KMS-11 (cell line): Measurements from ENCODE around the gene TBX21.

Experiments used
- H2AFZ ChIP-seq: fragments of 200-600 bp; sonication (generic); 2 replicates; pipeline ENCODE4 v1.6.1; 2016; ENCODE audit warnings: antibody characterized with exemption, mixed run types, low read depth
- H3K27ac ChIP-seq: fragments of 200-600 bp; sonication (generic); 2 replicates; pipeline ENCODE4 v1.6.1; 2016; ENCODE audit warnings: mild to moderate bottlenecking, mixed run types
- H3K27me3 ChIP-seq: fragments of 200-600 bp; sonication (generic); 2 replicates; pipeline ENCODE4 v1.6.1; 2017; ENCODE audit warnings: mild to moderate bottlenecking, low read depth, mixed run types, moderate library complexity; ENCODE audit not compliant: insufficient read depth
- H3K36me3 ChIP-seq: fragments of 200-600 bp; sonication (generic); 2 replicates; pipeline ENCODE4 v1.6.1; 2017; ENCODE audit warnings: mild to moderate bottlenecking, mixed run types; ENCODE audit not compliant: insufficient read depth
- H3K4me1 ChIP-seq: fragments of 200-600 bp; sonication (generic); 2 replicates; pipeline ENCODE4 v1.6.1; 2016; ENCODE audit warnings: mild to moderate bottlenecking, low read depth, mixed run types; ENCODE audit not compliant: poor library complexity, severe bottlenecking
- H3K4me2 ChIP-seq: fragments of 200-600 bp; sonication (generic); 2 replicates; pipeline ENCODE4 v1.7.0; 2016; ENCODE audit warnings: mild to moderate bottlenecking, mixed run types
- H3K4me3 ChIP-seq: fragments of 200-600 bp; sonication (generic); IDR thresholded peaks from 2 replicates; pipeline ENCODE4 v1.6.1; 2017; ENCODE audit warnings: low read depth, low read length, mixed read lengths; ENCODE audit not compliant: insufficient read depth
- H3K79me2 ChIP-seq: fragments of 200-600 bp; sonication (generic); 2 replicates; pipeline ENCODE4 v1.6.1; 2016; ENCODE audit warnings: low read depth, mixed run types; ENCODE audit not compliant: insufficient read depth
- H3K9ac ChIP-seq: fragments of 200-600 bp; sonication (generic); 2 replicates; pipeline ENCODE4 v1.6.1; 2016; ENCODE audit warnings: mild to moderate bottlenecking, mixed run types
- H4K20me1 ChIP-seq: fragments of 200-600 bp; sonication (generic); 2 replicates; pipeline ENCODE4 v1.6.1; 2016; ENCODE audit warnings: mild to moderate bottlenecking, mixed run types; ENCODE audit not compliant: insufficient read depth
- TF ChIP-seq, protein P1 (sequence below): fragments of 200-600 bp; sonication (generic); conservative IDR thresholded peaks from 2 replicates; pipeline ENCODE4 v1.6.1; 2017; ENCODE audit warnings: low read depth, mild to moderate bottlenecking, antibody characterized with exemption, low read length, moderate library complexity, mixed read lengths

Gene TBX21

GRCh38 chr17:47711366-47712099 lies 21.5 kb upstream of the TBX21 start:
- Histone ChIP-seq H3K4me2 (no peak overlapping the region), H3K9ac (no peak overlapping the region)
- TF ChIP-seq, protein P1, sequence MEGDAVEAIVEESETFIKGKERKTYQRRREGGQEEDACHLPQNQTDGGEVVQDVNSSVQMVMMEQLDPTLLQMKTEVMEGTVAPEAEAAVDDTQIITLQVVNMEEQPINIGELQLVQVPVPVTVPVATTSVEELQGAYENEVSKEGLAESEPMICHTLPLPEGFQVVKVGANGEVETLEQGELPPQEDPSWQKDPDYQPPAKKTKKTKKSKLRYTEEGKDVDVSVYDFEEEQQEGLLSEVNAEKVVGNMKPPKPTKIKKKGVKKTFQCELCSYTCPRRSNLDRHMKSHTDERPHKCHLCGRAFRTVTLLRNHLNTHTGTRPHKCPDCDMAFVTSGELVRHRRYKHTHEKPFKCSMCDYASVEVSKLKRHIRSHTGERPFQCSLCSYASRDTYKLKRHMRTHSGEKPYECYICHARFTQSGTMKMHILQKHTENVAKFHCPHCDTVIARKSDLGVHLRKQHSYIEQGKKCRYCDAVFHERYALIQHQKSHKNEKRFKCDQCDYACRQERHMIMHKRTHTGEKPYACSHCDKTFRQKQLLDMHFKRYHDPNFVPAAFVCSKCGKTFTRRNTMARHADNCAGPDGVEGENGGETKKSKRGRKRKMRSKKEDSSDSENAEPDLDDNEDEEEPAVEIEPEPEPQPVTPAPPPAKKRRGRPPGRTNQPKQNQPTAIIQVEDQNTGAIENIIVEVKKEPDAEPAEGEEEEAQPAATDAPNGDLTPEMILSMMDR, result no peak

DNA sequence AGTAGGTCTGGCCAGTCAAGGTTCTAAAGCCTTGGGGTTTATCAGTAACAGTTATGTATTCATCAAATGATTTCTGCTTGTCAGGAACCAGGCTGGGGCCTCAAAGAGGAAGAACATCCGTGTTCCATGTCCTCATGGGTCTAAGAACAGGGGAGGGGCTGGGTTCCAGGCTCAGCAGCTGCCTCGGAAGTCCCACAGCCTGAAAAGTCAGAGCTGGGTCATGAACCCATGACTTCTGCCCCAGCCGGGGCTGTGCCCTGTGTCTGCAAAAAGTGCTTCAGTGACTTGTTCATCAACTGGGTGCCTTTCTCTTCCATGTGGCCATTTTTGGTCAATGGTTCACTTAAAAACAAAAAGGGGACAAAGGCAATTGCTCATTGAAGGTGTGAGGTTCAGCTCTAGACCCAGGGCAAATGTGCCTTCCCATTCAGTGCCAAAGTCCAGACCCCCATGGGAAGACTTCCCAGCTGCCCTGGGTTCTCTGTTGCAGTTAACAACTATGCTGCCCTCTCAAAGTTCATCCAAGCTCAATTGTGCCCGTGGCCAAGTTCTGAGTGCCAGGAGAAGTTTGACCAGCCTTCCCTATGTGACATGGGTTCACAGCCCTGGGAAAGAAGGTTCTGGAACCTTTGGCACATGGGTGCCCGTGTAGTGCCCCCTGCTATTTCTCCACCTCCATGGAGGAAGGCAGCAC lies 20.6 kb upstream of the TBX21 start:
- H2AFZ ChIP-seq, result no peak overlapping the region
- no peak overlapping the region for H3K4me3 ChIP-seq
- no peaks in the 10 kb centered on the region; the same call in 1 of the 2 replicates for H3K27me3 ChIP-seq
- H3K36me3 ChIP-seq, result no peaks in the 10 kb centered on the region
- TF ChIP-seq, protein P1, result no peak
- no peak overlapping the region for H3K9ac ChIP-seq
- no peaks in the 10 kb centered on the region for H3K79me2 ChIP-seq
- no peaks in the 10 kb centered on the region for H4K20me1 ChIP-seq
- no peak overlapping the region for H3K4me2 ChIP-seq
- no peak overlapping the region for H3K27ac ChIP-seq
- H3K4me1 ChIP-seq, result peaks cover 15% of the 10 kb centered on the region

More at GRCh38 chr17:47711366-47712099, 21.5 kb upstream of the TBX21 start:
- H3K4me1 ChIP-seq, result peaks cover 16% of the 10 kb centered on the region
- H4K20me1 ChIP-seq, result no peaks in the 10 kb centered on the region
- H3K79me2 ChIP-seq, result no peaks in the 10 kb centered on the region
- no peak overlapping the region for H3K4me3 ChIP-seq
- H3K27me3 ChIP-seq, result no peaks in the 10 kb centered on the region; the same call in 1 of the 2 replicates
- no peak overlapping the region for H2AFZ ChIP-seq
- H3K36me3 ChIP-seq, result no peaks in the 10 kb centered on the region
- no peak overlapping the region for H3K27ac ChIP-seq

DNA sequence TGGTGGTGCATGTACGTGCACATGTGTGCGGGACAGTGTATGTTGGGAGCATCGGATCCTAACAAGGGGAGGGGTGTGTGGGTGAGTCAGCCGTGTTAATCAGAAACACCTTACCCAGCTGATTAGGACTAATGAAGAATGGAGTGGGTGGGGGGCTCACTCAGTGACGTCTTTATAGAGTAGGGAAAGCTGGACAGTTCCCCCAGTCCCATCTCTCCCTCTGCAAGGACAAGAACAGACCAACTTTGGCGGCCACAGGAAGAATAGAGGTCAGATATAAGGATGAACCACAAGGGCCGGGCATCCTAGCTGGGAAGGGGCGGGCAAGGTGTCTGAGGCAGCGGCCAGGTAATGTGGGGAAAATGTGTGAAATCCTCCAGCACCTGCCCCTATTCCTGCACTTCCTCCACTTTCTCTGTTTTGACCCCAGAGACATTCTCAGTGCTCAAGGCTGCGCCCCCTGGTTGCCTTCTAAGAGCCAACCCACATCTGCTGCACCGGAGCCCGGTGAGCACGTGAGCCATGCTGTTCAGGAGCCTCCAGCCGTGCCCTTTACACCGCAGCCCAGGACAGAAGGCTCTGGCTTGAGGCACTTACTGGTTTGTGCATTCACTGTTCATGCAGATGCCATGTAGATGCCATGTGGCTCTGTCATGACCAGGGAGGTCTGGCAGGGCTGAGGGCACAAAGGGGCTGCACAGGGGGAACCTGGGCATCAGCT lies 18.9 kb upstream of the TBX21 start:
- Histone ChIP-seq H3K27me3 (no peaks in the 10 kb centered on the region; the same call in 1 of the 2 replicates), H3K4me2 (no peak overlapping the region), H3K27ac (no peak overlapping the region), H3K79me2 (no peaks in the 10 kb centered on the region), H2AFZ (no peak overlapping the region), H4K20me1 (no peaks in the 10 kb centered on the region), H3K36me3 (no peaks in the 10 kb centered on the region), H3K4me1 (peaks cover 25% of the 10 kb centered on the region), H3K4me3 (no peak overlapping the region), H3K9ac (no peak overlapping the region)
- TF ChIP-seq, protein P1, result no peak

- no peak overlapping the region for H3K4me3 ChIP-seq
- H4K20me1 ChIP-seq, result no peaks in the 10 kb centered on the region
- H3K4me1 ChIP-seq, result peaks cover 32% of the 10 kb centered on the region
- no peaks in the 10 kb centered on the region; the same call in 1 of the 2 replicates for H3K27me3 ChIP-seq
- no peak overlapping the region for H3K4me2 ChIP-seq
- no peak overlapping the region for H3K27ac ChIP-seq
- H3K36me3 ChIP-seq, result no peaks in the 10 kb centered on the region
- no peak overlapping the region for H2AFZ ChIP-seq
- H3K79me2 ChIP-seq, result no peaks in the 10 kb centered on the region
- TF ChIP-seq, protein P1, result no peak
- H3K9ac ChIP-seq, result no peak overlapping the region
Observed at GRCh38 chr17:47714773-47715396, 18.2 kb upstream of the TBX21 start.
